ENCODE measurements around the gene HIC1. TPM values are rescaled to one million over a fixed set of nuclear protein-coding genes. Genes with fewer than 3 reads are reported as not detected.

Gene HIC1
- total RNA-seq, 2 donors from 2014 or later: 4.8 to 12.8 TPM

DNA sequence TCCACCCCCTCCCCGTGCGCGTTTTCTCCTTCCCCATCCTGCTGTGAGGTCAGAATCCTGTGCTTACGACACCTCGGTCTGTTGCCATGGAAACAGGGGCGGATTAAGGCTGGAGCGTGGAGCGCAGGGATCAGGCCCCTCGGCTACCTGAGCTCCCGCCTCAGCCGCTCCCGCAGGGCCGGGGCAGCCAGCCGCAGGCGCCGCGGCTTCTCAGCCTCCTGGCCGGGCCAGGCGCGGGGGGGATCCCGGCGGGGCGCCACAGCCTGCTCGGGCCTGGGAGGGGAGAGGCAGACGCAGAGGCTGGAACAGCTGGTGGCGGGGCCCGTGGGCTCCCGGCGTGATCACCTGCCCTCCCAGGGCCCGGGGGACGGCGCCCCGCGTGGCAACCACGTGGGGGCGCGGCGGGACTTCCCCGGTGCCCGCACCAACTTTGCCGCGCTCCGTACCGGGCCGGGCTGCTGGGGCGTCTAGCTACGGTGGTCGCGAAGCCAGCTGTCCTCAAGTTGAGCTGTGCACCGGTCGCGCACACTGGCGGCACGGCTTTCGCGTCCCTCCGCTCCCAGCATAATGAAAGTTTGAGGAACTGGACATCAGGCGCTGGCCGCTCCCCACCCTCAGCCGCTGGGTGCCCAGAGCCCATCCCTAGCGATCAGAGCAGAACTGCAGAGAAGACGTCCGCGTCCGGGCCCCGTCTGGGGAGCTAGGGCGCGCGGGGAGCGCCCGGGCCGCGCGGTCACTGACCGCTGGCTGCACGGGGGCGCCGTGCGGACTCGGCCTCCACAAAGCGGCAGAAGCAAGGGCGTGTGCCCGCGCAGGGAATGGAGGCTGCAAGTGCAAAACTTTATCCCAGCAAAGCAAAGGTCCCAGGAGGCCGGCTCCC lies 31.0 kb upstream of the HIC1 start:
- intact Hi-C loops (cut with DNase I, micrococcal nuclease): no loop called here
- no peak for DNase-seq
- ATAC-seq: no peak

DNA sequence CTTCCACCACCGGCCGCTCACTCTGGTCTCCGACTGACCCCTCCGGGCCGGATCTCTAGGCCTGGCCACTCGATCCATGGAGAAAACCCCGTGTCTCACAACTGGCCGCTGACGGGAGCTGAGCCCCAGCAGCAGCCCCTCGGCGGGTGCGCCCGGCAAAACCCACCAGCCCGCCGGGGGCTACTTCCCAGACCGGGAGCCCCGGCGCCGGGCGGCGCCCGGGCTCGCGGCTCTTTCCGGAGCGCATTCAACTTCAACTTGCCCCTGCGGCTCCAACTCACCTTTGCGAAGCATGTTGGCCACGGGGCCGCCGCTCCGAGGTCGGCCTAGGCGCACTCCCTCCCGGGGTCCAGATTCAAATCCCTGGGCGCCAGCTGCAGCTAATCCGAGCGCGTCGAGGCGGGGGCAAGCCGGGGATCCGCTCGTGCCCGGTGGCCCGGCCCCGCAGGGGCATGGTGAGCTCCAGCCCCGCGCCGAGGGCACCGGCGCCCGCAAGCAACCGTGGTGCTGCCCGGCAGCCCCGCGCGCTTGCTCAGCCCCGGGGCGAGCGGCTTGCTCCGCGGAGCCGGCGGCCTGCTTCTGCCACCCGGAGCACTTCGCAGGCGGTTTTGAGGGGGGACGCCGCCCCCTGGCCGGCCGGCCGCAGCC lies 30.2 kb upstream of the HIC1 start:
- DNase-seq (no peak), ATAC-seq (no peak)
- intact Hi-C loops (cut with DNase I, micrococcal nuclease): loop anchor here (5.0 kb wide), 1 partner anchor 117 kb away; no protein-coding TSS in a partner anchor

GRCh38 chr17:2025220-2025621 lies 29.7 kb upstream of the HIC1 start, which contains the start of gene RTN4RL1:
Gene RTN4RL1, minus strand, starts transcription at chr17:2025334. Its CDS starts 469 bp downstream, at chr17:2024865.
- DNase-seq (peak; percentile 39 to 55), ATAC-seq (peak; percentile 25)
- intact Hi-C loops (cut with DNase I, micrococcal nuclease): loop anchor here (5.0 kb wide), 1 partner anchor 118 kb away; no protein-coding TSS in a partner anchor

- DNase-seq (peak; percentile 59 to 84), ATAC-seq (peak; percentile 53)
- intact Hi-C loops (cut with DNase I, micrococcal nuclease): loop anchor here (5.0 kb wide), 1 partner anchor 118 kb away; no protein-coding TSS in a partner anchor
Observed at GRCh38 chr17:2025622-2026309, 29.1 kb upstream of the HIC1 start.

GRCh38 chr17:2027528-2028233 lies 27.2 kb upstream of the HIC1 start:
- no peak for DNase-seq
- no peak for ATAC-seq
- intact Hi-C loops (cut with DNase I, micrococcal nuclease): loop anchor here (5.0 kb wide), 1 partner anchor 120 kb away; no protein-coding TSS in a partner anchor

DNA sequence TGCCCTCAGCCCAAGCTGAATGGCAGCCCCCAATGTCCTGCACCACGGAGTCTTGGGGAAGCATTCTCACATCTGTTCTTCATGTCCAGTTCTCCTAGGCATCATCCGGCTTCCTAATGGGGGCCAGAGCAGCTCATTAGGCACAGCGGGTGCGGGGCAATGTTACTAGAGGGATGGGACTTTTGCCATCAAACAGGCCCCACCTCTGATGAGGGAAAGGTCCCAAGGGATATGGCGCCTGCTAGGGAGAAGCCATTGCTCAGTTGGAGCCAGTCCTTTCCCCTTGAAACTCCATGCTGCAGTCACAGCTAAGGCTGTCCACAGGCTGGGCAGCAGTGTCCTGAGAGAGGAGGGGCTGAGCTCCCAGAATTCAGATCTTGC lies 26.7 kb upstream of the HIC1 start:
- DNase-seq (no peak), ATAC-seq (no peak)
- intact Hi-C loops (cut with DNase I, micrococcal nuclease): loop anchor here (5.0 kb wide), 1 partner anchor 121 kb away; no protein-coding TSS in a partner anchor

DNA sequence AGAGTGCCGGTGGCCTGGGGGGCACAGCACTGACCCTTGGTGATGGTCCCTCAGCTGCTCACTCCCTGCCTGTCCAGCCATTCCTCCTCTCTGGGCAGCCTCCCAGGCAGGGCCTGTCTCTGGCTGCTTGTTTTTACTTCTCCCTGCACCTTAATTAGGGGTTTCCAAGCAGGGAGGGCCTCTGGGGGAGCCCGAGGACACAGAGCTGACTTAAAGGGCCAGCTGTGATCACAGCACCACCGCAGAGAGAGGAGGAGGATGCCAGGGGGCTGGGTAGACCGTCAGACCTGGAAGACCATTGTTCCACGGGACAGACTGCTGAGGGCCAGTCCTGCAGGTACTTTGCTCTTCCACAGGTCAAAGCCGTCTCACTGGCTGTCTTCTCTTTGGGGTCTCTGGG lies 26.2 kb upstream of the HIC1 start:
- ATAC-seq (no peak), DNase-seq (no peak)
- intact Hi-C loops (cut with DNase I, micrococcal nuclease): loop anchor here (5.0 kb wide), 1 partner anchor 121 kb away; no protein-coding TSS in a partner anchor

GRCh38 chr17:2029911-2030778 lies 24.8 kb upstream of the HIC1 start, which contains the start of gene DPH1:
Gene DPH1, plus strand, starts transcription at chr17:2030153. Its CDS starts 17 bp downstream, at chr17:2030170.
- intact Hi-C loops (cut with DNase I, micrococcal nuclease): loop anchor here (5.0 kb wide), 1 partner anchor 123 kb away; no protein-coding TSS in a partner anchor
- ATAC-seq (peak; percentile 91), DNase-seq (peak; percentile 86 to 92)

- ATAC-seq (no peak), DNase-seq (peak in 1 of 2 donors; percentile 64)
- intact Hi-C loops (cut with DNase I, micrococcal nuclease): no loop called here
Observed at GRCh38 chr17:2030779-2031163, 24.1 kb upstream of the HIC1 start.

- intact Hi-C loops (cut with DNase I, micrococcal nuclease): no loop called here
- ATAC-seq: no peak
- DNase-seq: no peak
Observed at GRCh38 chr17:2033153-2033552, 21.8 kb upstream of the HIC1 start.

DNA sequence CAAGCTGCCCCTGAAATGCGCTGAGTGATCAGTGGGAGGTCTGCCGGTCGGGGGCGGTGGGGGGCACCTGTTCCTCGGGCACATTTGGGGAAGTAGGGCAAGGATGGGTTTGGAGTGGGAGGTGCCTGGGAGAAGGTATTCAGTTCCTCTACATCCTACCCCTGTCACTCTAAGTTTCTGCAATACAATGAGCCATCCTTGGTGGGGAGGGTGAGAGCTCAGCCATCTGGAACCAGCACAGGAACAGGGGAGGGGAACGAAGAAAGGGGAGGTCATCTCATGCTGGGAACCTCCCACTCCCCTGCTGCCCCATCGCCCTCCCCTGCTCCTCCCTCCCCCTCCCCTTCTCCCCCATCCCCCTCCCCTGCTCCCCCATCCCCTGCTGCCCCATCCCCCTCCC lies 20.7 kb upstream of the HIC1 start:
- DNase-seq (no peak), ATAC-seq (no peak)
- intact Hi-C loops (cut with DNase I, micrococcal nuclease): no loop called here

- DNase-seq (no peak), ATAC-seq (no peak)
- intact Hi-C loops (cut with DNase I, micrococcal nuclease): no loop called here
Observed at GRCh38 chr17:2034806-2035540, 19.9 kb upstream of the HIC1 start.

DNA sequence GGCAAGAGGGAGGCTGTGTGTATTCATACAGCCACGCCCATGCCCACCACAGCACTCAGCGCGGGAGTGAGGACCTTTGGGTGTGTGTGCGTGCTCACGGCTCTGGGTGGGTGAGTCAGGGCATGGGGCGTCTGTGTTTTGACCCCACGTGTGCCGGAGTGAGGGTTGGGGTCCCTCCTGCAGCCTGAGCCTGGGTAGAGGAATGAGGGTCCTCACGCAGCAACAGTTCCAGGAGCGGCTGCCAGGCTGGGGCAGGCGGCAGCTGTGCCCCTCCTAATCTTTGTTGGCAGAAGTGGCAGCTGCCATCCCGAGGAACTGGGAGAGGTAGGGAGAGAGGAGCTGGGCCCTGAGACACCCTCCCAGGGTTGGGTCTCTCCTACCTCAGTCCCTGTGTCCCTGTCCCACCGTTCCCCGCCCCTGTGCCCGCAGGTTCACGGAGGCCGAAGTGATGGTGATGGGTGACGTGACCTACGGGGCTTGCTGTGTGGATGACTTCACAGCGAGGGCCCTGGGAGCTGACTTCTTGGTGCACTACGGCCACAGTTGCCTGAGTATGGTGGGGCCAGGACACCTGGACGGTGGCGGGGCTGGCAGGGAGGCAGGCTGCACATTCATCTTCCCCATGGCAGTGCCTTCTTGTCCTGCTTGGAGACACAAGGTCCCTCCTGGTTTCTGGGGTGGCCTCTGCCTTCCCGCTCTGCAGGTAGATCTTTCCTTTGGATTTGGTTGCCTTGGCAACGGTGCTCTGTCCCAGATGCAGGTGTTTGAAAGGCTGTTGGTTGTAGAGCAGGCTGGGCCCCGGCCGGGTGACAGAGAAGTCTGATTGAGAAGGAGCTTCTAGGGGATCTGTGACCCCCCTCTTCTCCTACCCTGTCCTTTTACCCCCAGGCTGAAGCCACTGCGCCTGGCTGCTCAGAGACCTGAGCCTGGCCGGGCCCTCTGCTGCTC lies 19.1 kb upstream of the HIC1 start:
- DNase-seq: no peak
- ATAC-seq: no peak
- intact Hi-C loops (cut with DNase I, micrococcal nuclease): no loop called here

GRCh38 chr17:2037155-2037554 lies 17.7 kb upstream of the HIC1 start:
- no peak for DNase-seq
- ATAC-seq: no peak
- intact Hi-C loops (cut with DNase I, micrococcal nuclease): no loop called here

GRCh38 chr17:2040219-2040827 lies 14.6 kb upstream of the HIC1 start:
- intact Hi-C loops (cut with DNase I, micrococcal nuclease): no loop called here
- ATAC-seq: no peak
- DNase-seq: no peak
